Endothelial cell of umbilical vein (primary cell): ENCODE data around the gene USP7. TPM values are rescaled to one million over a fixed set of nuclear protein-coding genes. Genes with fewer than 3 reads are reported as not detected.

Source experiments
- BruUV-seq: library from RNA; stranded (reverse); fragments of 400-500 nt; replicated peaks from 2 replicates; lab custom pipeline; 2021; lab: Mats Ljungman, UMichigan
- CTCF ChIA-PET: fragments of 300-600, 350-600 bp; sonication (Branson Sonifier 250); formaldehyde crosslinking; loops from one replicate; lab custom pipeline; 2021; ENCODE audit warnings: antibody characterized with exemption, inconsistent platforms; lab: Charles Lee
- POLR2A ChIA-PET: fragments of 300-600, 350-600 bp; sonication (Branson Sonifier 250); formaldehyde crosslinking; loops from one replicate; lab custom pipeline; 2021; ENCODE audit warnings: antibody characterized with exemption, inconsistent platforms; lab: Charles Lee
- DNase-seq: peaks from one replicate; pipeline ENCODE4 v3.0.0-alpha.2; 2011; ENCODE audit warnings: low read depth, low spot score
- FAIRE-seq: peaks from 2 replicates; lab custom pipeline; 2011; peaks lifted over from hg19 to GRCh38; lab: Jason Lieb, UNC
- H2AFZ ChIP-seq: 2 replicates; pipeline ENCODE4 v1.6.0; 2012; ENCODE audit warnings: low read depth, low read length, control low read depth, inconsistent platforms
- H3K27ac ChIP-seq: 2 replicates; pipeline ENCODE4 v1.5.1; 2011; ENCODE audit warnings: low read depth, mild to moderate bottlenecking, control low read depth, low read length, moderate library complexity; ENCODE audit not compliant: insufficient read depth
- H3K27me3 ChIP-seq, 2 experiments: 2 replicates each; pipeline versions ENCODE4 v1.6.0 to v1.6.1; 2011; ENCODE audit warnings: low read length in 2 of 2, mixed read lengths in 1 of 2; ENCODE audit not compliant: control insufficient read depth in 2 of 2, insufficient read depth in 2 of 2
- H3K36me3 ChIP-seq, 2 experiments: 2 replicates in 1 of 2; 3 replicates in 1 of 2; pipeline ENCODE4 v1.5.1; 2011; ENCODE audit warnings: low read length in 2 of 2, mild to moderate bottlenecking in 1 of 2, moderate library complexity in 1 of 2; ENCODE audit not compliant: control insufficient read depth in 2 of 2, insufficient read depth in 2 of 2; ENCODE audit errors: extremely low read depth in 1 of 2
- H3K4me1 ChIP-seq: 3 replicates; pipeline ENCODE4 v1.5.1; 2011; ENCODE audit warnings: mild to moderate bottlenecking, low read length; ENCODE audit not compliant: control insufficient read depth, insufficient read depth; ENCODE audit errors: extremely low read depth
- H3K4me2 ChIP-seq: 2 replicates; pipeline ENCODE4 v1.6.1; 2011; ENCODE audit warnings: low read length, control low read depth, mixed read lengths; ENCODE audit not compliant: insufficient read depth
- H3K4me3 ChIP-seq, 3 experiments: fragments of 200-600 bp in 1 of 3; sonication (generic), shearing (Covaris generic) in 1 of 3; replicated peaks in 1 of 3; 2 replicates each; pipeline ENCODE4 v1.5.1; 2011 to 2016; ENCODE audit warnings: control low read depth in 3 of 3, low read length in 3 of 3, mild to moderate bottlenecking in 2 of 3, inconsistent platforms in 1 of 3, low read depth in 1 of 3, moderate library complexity in 1 of 3; ENCODE audit not compliant: insufficient read depth in 1 of 3
- H3K79me2 ChIP-seq: 2 replicates; pipeline ENCODE4 v1.6.0; 2012; ENCODE audit warnings: low read length, inconsistent platforms; ENCODE audit not compliant: control insufficient read depth, insufficient read depth
- H3K9ac ChIP-seq: replicated peaks from 2 replicates; pipeline ENCODE3; 2011; ENCODE audit warnings: low read length, control low read depth; ENCODE audit not compliant: insufficient read depth; ENCODE audit errors: extremely low read depth
- H3K9me1 ChIP-seq: replicated peaks from 3 replicates; pipeline ENCODE4 v1.6.0; 2011; ENCODE audit warnings: mild to moderate bottlenecking, low read length; ENCODE audit not compliant: control insufficient read depth, insufficient read depth; ENCODE audit errors: extremely low read depth
- H3K9me3 ChIP-seq: replicated peaks from 2 replicates; pipeline ENCODE4 v1.5.1; 2012; ENCODE audit warnings: low read length, inconsistent platforms; ENCODE audit not compliant: control insufficient read depth, insufficient read depth
- H4K20me1 ChIP-seq: replicated peaks from 2 replicates; pipeline ENCODE3; 2011; ENCODE audit warnings: mild to moderate bottlenecking, low read length; ENCODE audit not compliant: control insufficient read depth, insufficient read depth; ENCODE audit errors: extremely low read depth
- EZH2 ChIP-seq: IDR thresholded peaks from 2 replicates; pipeline ENCODE4 v1.6.1; 2012; ENCODE audit warnings: borderline replicate concordance, low read depth, mild to moderate bottlenecking, moderate library complexity, low read length, inconsistent platforms; ENCODE audit not compliant: severe bottlenecking
- FOS ChIP-seq: IDR thresholded peaks from 2 replicates; pipeline ENCODE4 v1.6.1; 2011; ENCODE audit warnings: mild to moderate bottlenecking, low read length, moderate library complexity, borderline replicate concordance; ENCODE audit not compliant: insufficient read depth
- JUN ChIP-seq: IDR thresholded peaks from 2 replicates; pipeline ENCODE4 v1.6.1; 2011; ENCODE audit warnings: borderline replicate concordance, low read depth; ENCODE audit not compliant: insufficient read length, insufficient read depth
- MYC ChIP-seq: IDR thresholded peaks from one replicate; pipeline ENCODE4 v1.6.1; 2011; ENCODE audit warnings: mild to moderate bottlenecking, low read depth, low read length
- POLR2AphosphoS5 ChIP-seq: IDR thresholded peaks from 2 replicates; pipeline ENCODE4 v1.6.1; 2012; ENCODE audit warnings: low read depth, mild to moderate bottlenecking, control low read depth, low read length, moderate library complexity; ENCODE audit not compliant: insufficient read depth
- dilution Hi-C: fragments of 300-500 bp; cut with MboI; formaldehyde crosslinking; loops from one replicate; pipeline ENCODE4 v1.15.0; 2019; ENCODE audit warnings: low sequenced_read_pairs; ENCODE audit not compliant: extremely low pct_ligation_motif_present
- intact Hi-C: fragments of 100-400 bp; cut with micrococcal nuclease; formaldehyde crosslinking; loops from one replicate; pipeline ENCODE4 v1.10.0; 2022
- polyA plus RNA-seq, 4 experiments: library from polyadenylated mRNA; depleted of rRNA in 3 of 4; stranded (reverse) in 3 of 4; unstranded in 1 of 4; fragments of >200 nt; gene quantifications; 2 replicates each; pipeline versions ENCODE4 v1.2.1 to v1.2.3, GENCODE V29; 2011 to 2012; ENCODE audit warnings: missing spikeins in 1 of 4
- total RNA-seq: library from RNA; stranded (reverse); gene quantifications from 2 replicates; pipeline ENCODE4 v1.2.3, GENCODE V29; 2021
- TF ChIP-seq, protein P1 (sequence below): IDR thresholded peaks from 2 replicates; pipeline ENCODE4 v1.6.1; 2011; ENCODE audit not compliant: insufficient read depth, insufficient read length
- TF ChIP-seq, protein P2 (sequence below), 2 donors: IDR thresholded peaks; 1 replicate in 1 of 2; 2 replicates in 1 of 2; pipeline ENCODE4 v1.5.1; 2011; ENCODE audit warnings: low read length in 2 of 2, mild to moderate bottlenecking in 2 of 2, moderate library complexity in 2 of 2, control low read depth in 1 of 2, inconsistent platforms in 1 of 2, low read depth in 1 of 2; ENCODE audit not compliant: insufficient read depth in 1 of 2; ENCODE audit errors: extremely low read depth in 1 of 2

USP7 gene
- total and polyA plus RNA-seq, 2 donors (not counting 3 experiments of a cell fraction or from before 2014, with no cell fraction given): 17.7 to 130 TPM

DNA sequence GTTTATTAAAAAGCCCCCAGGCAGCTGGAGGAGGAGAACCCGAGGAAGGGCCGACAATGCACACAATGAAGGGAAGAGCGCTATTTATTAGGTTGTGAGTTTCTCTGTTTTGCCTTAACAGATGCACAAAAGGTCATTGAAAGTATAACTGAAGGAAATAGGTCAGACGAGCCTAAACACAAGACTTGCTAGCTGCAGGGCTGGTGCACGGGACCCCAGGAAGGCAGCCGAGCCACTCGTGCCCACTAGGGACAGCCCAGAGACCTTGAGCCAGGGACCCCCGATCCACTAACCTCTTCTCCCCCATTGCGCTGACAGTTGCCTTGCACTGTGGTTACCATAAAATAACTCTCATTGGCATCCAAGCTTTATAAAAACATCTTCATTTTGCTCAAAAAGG is 70.3 kb downstream of the USP7 start:
- intact Hi-C loops (no loop called here), dilution Hi-C loops (no loop called here)
- ChIA-PET CTCF (interaction anchor here (0.9 to 1.3 kb wide), 2 partner anchors 13 to 116 kb away, joined by 3 read pairs; no protein-coding TSS in a partner anchor), POLR2A (no interaction called here)
- no peaks in the 10 kb centered on the region for H3K9me3 ChIP-seq
- DNase-seq (no peak), FAIRE-seq (no peak)
- H3K79me2 ChIP-seq: no peaks in the 10 kb centered on the region
- no peak overlapping the region for H2AFZ ChIP-seq
- no peak overlapping the region for H3K9ac ChIP-seq
- H3K9me1 ChIP-seq: no peaks in the 10 kb centered on the region
- no peak overlapping the region for H3K27ac ChIP-seq
- no peak overlapping the region for H3K4me2 ChIP-seq
- TF ChIP-seq EZH2 (no peak), POLR2AphosphoS5 (no peak), MYC (no peak), JUN (no peak), FOS (no peak)
- TF ChIP-seq, protein P1, sequence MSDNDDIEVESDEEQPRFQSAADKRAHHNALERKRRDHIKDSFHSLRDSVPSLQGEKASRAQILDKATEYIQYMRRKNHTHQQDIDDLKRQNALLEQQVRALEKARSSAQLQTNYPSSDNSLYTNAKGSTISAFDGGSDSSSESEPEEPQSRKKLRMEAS: no peak
- TF ChIP-seq, protein P2, sequence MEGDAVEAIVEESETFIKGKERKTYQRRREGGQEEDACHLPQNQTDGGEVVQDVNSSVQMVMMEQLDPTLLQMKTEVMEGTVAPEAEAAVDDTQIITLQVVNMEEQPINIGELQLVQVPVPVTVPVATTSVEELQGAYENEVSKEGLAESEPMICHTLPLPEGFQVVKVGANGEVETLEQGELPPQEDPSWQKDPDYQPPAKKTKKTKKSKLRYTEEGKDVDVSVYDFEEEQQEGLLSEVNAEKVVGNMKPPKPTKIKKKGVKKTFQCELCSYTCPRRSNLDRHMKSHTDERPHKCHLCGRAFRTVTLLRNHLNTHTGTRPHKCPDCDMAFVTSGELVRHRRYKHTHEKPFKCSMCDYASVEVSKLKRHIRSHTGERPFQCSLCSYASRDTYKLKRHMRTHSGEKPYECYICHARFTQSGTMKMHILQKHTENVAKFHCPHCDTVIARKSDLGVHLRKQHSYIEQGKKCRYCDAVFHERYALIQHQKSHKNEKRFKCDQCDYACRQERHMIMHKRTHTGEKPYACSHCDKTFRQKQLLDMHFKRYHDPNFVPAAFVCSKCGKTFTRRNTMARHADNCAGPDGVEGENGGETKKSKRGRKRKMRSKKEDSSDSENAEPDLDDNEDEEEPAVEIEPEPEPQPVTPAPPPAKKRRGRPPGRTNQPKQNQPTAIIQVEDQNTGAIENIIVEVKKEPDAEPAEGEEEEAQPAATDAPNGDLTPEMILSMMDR (IDR thresholded peaks at IDR 0.05; ENCODE audit: extremely low read depth in 1 of 2, insufficient read depth in 1 of 2, low read depth in 1 of 2, low read length in 2 of 2): no peak
- BruUV-seq: no TSS peak
- H3K36me3 ChIP-seq: peaks cover 26 to 45% of the 10 kb centered on the region in 2 experiments
- no peaks in the 10 kb centered on the region for H3K4me1 ChIP-seq
- H4K20me1 ChIP-seq: no peaks in the 10 kb centered on the region
- H3K4me3 ChIP-seq: no peak overlapping the region
- H3K27me3 ChIP-seq: no peaks in the 10 kb centered on the region
